AG04449 (cell line): ENCODE results near the gene SLC6A6.

Experiments
- CTCF ChIA-PET: fragments of 350-600 bp; formaldehyde crosslinking; extraction: SDS; loops from one replicate; lab custom pipeline; 2021; ENCODE audit warnings: antibody characterized with exemption; lab: Yijun Ruan, JAX
- POLR2A ChIA-PET: fragments of 400-600, 350-600 bp; formaldehyde crosslinking; extraction: SDS; loops from one replicate; lab custom pipeline; 2020; ENCODE audit warnings: antibody characterized with exemption, inconsistent platforms; lab: Yijun Ruan, JAX
- DNase-seq: peaks from one replicate; pipeline ENCODE4 v3.0.0-alpha.2; 2010; ENCODE audit warnings: low read depth, low spot score
- H3K4me3 ChIP-seq: 2 replicates; pipeline ENCODE4 v1.5.1; 2011; ENCODE audit warnings: low read depth, mild to moderate bottlenecking, control low read depth, low read length
- TF ChIP-seq, protein P1 (sequence below): IDR thresholded peaks from one replicate; pipeline ENCODE4 v1.5.1; 2011; ENCODE audit warnings: mild to moderate bottlenecking, moderate library complexity, low read length, control low read depth, inconsistent platforms; ENCODE audit not compliant: insufficient read depth; ENCODE audit errors: missing control alignments

The SLC6A6 gene

DNA sequence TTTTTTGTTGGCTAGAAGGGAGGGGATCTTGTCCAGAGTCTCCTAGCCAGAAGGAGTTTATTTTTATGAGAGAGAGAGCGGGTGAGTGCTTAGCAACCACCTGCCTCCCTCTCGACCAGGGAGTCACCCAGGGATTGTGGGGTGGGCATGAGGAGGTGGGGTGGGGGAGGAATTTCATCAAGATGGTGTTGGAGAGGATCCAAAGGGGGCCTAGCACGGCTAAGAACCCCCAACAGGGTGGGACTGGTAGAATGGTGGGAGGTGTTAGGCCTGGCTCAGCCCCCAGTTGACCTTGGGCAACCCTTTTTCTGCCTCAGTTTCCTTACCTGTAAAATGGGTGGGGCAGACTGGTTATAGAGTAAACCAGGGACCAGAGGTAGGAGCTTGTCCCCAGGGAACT lies 1.8 kb downstream of the SLC6A6 start:
- ChIA-PET CTCF (interaction anchor here (0.6 to 5.7 kb wide), 7 partner anchors 10 to 200 kb away, joined by 3 to 37 read pairs (median 5); no protein-coding TSS in a partner anchor), POLR2A (no interaction called here)
- peak overlapping the region; percentile 96 for H3K4me3 ChIP-seq
- DNase-seq, result no peak
- TF ChIP-seq, protein P1, sequence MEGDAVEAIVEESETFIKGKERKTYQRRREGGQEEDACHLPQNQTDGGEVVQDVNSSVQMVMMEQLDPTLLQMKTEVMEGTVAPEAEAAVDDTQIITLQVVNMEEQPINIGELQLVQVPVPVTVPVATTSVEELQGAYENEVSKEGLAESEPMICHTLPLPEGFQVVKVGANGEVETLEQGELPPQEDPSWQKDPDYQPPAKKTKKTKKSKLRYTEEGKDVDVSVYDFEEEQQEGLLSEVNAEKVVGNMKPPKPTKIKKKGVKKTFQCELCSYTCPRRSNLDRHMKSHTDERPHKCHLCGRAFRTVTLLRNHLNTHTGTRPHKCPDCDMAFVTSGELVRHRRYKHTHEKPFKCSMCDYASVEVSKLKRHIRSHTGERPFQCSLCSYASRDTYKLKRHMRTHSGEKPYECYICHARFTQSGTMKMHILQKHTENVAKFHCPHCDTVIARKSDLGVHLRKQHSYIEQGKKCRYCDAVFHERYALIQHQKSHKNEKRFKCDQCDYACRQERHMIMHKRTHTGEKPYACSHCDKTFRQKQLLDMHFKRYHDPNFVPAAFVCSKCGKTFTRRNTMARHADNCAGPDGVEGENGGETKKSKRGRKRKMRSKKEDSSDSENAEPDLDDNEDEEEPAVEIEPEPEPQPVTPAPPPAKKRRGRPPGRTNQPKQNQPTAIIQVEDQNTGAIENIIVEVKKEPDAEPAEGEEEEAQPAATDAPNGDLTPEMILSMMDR, result no peak

DNA sequence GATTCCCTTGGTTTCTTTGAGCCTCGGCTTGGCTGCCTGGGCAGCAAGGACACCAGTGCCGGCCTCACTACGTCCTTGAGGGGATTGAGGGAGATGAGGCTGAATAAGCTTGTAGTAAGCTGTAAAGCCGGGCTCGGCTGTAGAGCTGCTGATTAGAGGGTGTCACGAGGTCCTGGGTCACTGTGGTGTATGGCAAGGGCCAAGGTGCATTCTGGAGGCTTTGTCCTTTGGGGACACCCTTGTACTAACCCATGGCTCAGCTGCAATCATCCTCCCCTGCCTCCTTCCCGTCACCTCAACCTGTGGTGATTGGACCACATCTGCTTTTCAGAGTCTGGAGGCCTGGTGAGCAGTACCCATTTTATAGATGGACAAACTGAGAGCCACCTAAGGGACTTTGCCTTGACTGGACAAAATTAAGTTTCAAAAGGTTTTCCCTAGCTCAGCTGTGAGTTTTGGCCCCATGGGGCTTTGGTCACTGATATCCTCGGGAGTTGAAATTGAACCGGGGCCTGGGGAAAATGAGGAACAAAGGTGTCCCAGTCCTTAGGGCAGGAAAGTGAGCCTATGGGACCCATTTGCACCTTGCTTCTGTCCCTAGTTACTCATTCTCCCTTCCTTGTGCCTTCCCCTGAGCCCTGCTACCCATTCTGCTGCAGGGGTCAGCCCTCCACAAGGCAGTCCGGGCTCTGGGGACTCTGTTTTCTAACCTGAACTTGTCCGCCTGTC lies 2.4 kb downstream of the SLC6A6 start:
- no peak for DNase-seq
- ChIA-PET CTCF (interaction anchor here (0.6 to 5.7 kb wide), 7 partner anchors 21 to 200 kb away, joined by 3 to 37 read pairs (median 4); no protein-coding TSS in a partner anchor), POLR2A (interaction anchor here (0.7 kb wide), 1 partner anchor 194 kb away, joined by 3 read pairs; no protein-coding TSS in a partner anchor)
- TF ChIP-seq, protein P1, result no peak
- H3K4me3 ChIP-seq, result peak overlapping the region; percentile 96

DNA sequence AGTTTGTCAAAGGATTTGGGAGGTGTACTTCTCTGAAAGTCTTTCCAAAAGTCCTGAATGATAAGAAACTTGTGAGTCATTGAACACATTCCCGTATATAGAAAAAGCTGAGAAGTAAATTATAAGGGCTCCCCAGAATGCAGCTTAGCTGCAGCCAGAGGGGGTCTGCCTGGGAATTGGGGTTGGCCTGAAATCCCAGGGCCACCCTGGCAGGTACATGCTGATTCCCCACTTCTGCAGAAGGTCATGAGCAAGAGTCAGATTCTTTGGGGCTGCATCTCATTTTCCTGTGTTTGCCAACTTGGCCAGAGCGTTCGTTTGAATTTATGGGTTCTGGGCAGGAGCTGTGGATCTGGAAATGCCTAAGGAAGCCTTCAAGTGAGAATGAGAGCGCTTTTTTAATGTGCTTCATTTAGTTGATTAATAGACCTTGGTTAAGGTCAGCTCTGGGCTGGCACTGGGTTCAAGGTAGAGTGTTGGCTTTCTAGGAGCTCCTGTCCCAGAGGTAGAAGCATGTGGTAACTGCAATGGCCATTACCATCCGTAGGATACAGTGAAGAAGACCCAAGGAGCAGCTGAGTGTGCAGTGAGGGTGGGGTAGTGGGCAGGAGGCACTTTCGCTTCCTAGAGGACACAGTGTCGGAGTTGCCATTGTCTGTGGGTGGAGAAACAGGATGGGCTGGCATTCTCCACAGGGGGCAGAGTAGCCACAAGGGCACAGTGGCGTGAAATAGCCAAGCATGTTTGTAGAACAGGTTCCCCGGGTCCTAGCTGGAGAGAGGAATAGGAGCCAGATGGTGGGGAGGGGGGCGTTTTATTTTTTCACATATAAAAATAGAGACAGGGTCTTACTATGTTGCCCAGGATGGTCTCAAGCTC lies 3.2 kb downstream of the SLC6A6 start:
- ChIA-PET POLR2A (no interaction called here), CTCF (interaction anchor here (1.1 to 5.7 kb wide), 5 partner anchors 13 to 201 kb away, joined by 3 to 37 read pairs (median 4); no protein-coding TSS in a partner anchor)
- H3K4me3 ChIP-seq, result peak overlapping the region; percentile 96
- DNase-seq, result no peak
- TF ChIP-seq, protein P1, result no peak

DNA sequence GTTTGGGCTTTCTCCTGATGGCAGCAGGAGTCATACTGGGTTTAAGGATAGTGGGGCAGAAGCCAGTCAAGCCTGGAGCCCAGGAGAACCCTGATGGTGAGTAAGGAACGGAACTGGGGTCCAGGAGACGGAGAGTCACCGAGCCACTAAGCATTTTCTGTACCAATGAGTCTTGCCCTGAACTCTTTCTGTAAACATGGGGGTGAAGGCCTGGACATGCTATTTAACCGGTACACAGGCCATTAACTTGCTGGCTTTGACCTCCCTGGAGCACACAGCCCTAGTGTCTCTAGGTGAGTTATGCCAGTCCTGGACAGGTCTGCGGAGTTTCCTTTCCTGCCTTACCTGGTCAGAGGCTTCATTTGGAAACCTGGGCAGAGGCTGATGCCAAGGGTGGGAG lies 3.9 kb downstream of the SLC6A6 start:
- H3K4me3 ChIP-seq, result peak overlapping the region; percentile 96
- no peak for DNase-seq
- CTCF ChIA-PET, result interaction anchor here (1.1 to 5.7 kb wide), 4 partner anchors 14 to 202 kb away, joined by 4 to 37 read pairs (median 6); no protein-coding TSS in a partner anchor
- POLR2A ChIA-PET, result no interaction called here
- TF ChIP-seq, protein P1, result no peak

DNA sequence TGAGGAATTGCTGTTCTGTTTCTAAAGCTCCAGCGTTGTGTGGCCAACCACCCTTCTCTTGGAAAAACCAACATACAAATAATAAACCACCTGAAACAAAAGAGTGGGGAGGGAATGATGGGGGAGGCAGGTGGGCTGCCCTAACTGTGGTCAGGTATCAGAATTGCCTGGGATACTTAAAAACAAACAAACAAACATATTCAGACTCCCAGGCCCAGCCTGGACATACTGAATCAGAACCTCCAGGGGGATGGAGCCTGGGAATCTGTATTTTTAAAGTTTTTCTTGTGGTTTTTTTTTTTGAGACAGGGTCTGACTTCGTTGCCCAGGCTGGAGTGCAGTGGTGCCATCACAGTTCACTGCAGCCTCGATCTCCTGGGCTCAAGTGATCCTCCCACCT lies 4.4 kb downstream of the SLC6A6 start:
- ChIA-PET CTCF (interaction anchor here (1.9 to 5.7 kb wide), 2 partner anchors 146 to 202 kb away, joined by 7 to 37 read pairs; no protein-coding TSS in a partner anchor), POLR2A (interaction anchor here (0.9 kb wide), 1 partner anchor 45 kb away, joined by 3 read pairs; no protein-coding TSS in a partner anchor)
- peak overlapping the region; percentile 96 for H3K4me3 ChIP-seq
- TF ChIP-seq, protein P1, result no peak
- no peak for DNase-seq
